Endodermal cell (in vitro differentiated cells): Measurements from ENCODE around the gene CAV1. TPM values are rescaled to one million over a fixed set of nuclear protein-coding genes. Genes with fewer than 3 reads are reported as not detected.

Experiments
- DNase-seq: peaks from one replicate; pipeline ENCODE4 v3.0.0-alpha.2; 2017
- H3K27ac ChIP-seq: 2 replicates; pipeline ENCODE4 v1.5.1; 2013; ENCODE audit warnings: mild to moderate bottlenecking, low read depth, low read length, moderate library complexity
- H3K27me3 ChIP-seq: 2 replicates; pipeline ENCODE4 v1.6.1; 2013; ENCODE audit warnings: mild to moderate bottlenecking, low read length, moderate library complexity; ENCODE audit not compliant: insufficient read depth, control insufficient read depth, poor library complexity, severe bottlenecking
- H3K36me3 ChIP-seq: 2 replicates; pipeline ENCODE4 v1.7.0; 2013; ENCODE audit warnings: mild to moderate bottlenecking, low read length, moderate library complexity; ENCODE audit not compliant: control insufficient read depth, insufficient read depth
- H3K4me1 ChIP-seq: one replicate; pipeline ENCODE4 v1.7.0; 2013; ENCODE audit warnings: low read length; ENCODE audit not compliant: control insufficient read depth, insufficient read depth
- H3K4me3 ChIP-seq: 2 replicates; pipeline ENCODE4 v1.5.1; 2013; ENCODE audit warnings: mild to moderate bottlenecking, low read length, moderate library complexity
- H3K9ac ChIP-seq: 2 replicates; pipeline ENCODE4 v1.6.1; 2013; ENCODE audit warnings: mild to moderate bottlenecking, low read length, moderate library complexity; ENCODE audit not compliant: poor library complexity, severe bottlenecking; ENCODE audit errors: extremely low read depth
- H3K9me3 ChIP-seq: 2 replicates; pipeline ENCODE4 v1.6.1; 2013; ENCODE audit warnings: mild to moderate bottlenecking, low read length, moderate library complexity; ENCODE audit not compliant: control insufficient read depth
- H3K27ac Mint-ChIP-seq: 2 replicates; pipeline ENCODE4 v1.8.0; 2020; ENCODE audit warnings: mixed read lengths
- H3K27me3 Mint-ChIP-seq: 2 replicates; pipeline ENCODE4 v1.8.0; 2021; ENCODE audit warnings: mild to moderate bottlenecking, mixed read lengths; ENCODE audit not compliant: insufficient read depth
- H3K36me3 Mint-ChIP-seq: 2 replicates; pipeline ENCODE4 v1.8.0; 2020; ENCODE audit warnings: low read depth, mixed read lengths
- H3K4me1 Mint-ChIP-seq: 2 replicates; pipeline ENCODE4 v1.8.0; 2020; ENCODE audit warnings: mixed read lengths
- H3K4me3 Mint-ChIP-seq: 2 replicates; pipeline ENCODE4 v1.8.0; 2020; ENCODE audit warnings: mild to moderate bottlenecking, moderate library complexity, mixed read lengths
- H3K9me3 Mint-ChIP-seq: 2 replicates; pipeline ENCODE4 v1.8.0; 2020; ENCODE audit warnings: mild to moderate bottlenecking, mixed read lengths
- CTCF ChIP-seq: fragments of 200-600 bp; sonication (generic); conservative IDR thresholded peaks from 2 replicates; pipeline ENCODE4 v1.5.0; 2021; ENCODE audit warnings: antibody characterized with exemption, mild to moderate bottlenecking
- WGBS, 2 experiments: methylation state at CpG; one replicate each; pipeline versions ENCODE4 v1.1.5 to v1.1.7; 2013; ENCODE audit warnings: missing lambda C conversion rate in 2 of 2, mixed read lengths in 1 of 2; ENCODE audit not compliant: insufficient coverage in 1 of 2, insufficient read length in 1 of 2; 5-methylcytosine and 5-hydroxymethylcytosine counted together
- total RNA-seq, 2 donors: library from RNA; stranded (reverse); fragmentation: NEBNext Ultra II Directional in 1 of 2; extraction: Animal tissue kit (Norgen Biotek cat#: 25700) in 1 of 2; gene quantifications; 2 replicates in 1 of 2; 3 replicates in 1 of 2; pipeline ENCODE4 v1.2.1, GENCODE V29; 2021

Gene CAV1
- total RNA-seq, 2 donors from 2014 or later, result 4.9 to 8.8 TPM

DNA sequence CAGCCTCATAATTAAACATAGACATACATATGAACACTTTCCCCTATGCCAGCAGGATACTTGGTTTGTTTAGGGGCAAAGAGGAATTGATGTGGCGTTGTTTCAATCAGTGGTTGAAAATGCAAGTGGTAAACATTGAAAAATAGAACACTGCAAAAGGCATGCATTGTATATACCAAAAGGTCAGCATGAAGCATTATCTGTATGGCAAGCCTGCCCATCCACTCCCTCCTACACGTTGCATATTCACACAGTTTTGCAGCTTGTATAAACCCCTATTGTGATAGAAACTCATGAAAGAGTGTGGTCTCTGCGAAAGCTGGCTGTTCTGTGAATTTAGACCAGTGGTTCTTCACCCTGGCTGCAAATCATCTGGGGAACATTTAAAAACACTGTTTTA, 17.1 kb downstream of the CAV1 start:
- no peak overlapping the region for H3K27ac Mint-ChIP-seq

DNA sequence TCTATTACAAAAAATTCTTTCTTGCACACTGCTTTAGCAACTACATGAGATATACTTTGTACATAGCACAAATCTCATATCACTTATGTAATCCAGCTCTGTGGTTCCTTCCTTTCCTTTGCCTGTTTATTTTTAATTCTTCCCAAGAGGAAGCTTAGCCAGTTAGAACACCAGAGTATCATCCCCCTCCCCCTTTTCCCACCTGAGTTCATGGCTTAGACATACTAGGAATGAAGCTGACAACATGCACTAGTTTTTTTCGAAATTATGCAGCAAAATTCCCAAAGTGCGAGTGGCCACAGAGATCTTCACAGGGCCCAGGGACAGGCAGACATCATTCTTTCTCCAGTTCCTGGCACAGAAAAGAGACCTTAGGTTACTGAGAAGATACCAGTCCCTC, 17.8 kb downstream of the CAV1 start:
- DNase-seq, result no peak
- no peaks in the 10 kb centered on the region for H3K27me3 ChIP-seq
- H3K36me3 ChIP-seq, result no peaks in the 10 kb centered on the region
- H3K4me3 Mint-ChIP-seq, result no peak overlapping the region
- no peak overlapping the region for H3K27ac Mint-ChIP-seq
- no peaks in the 10 kb centered on the region for H3K27me3 Mint-ChIP-seq
- no peak overlapping the region for H3K9ac ChIP-seq
- H3K4me1 Mint-ChIP-seq, result peaks cover 16% of the 10 kb centered on the region
- no peaks in the 10 kb centered on the region for H3K9me3 ChIP-seq
- no peaks in the 10 kb centered on the region for H3K4me1 ChIP-seq
- TF ChIP-seq CTCF, result no peak
- no peak overlapping the region for H3K4me3 ChIP-seq
- 88 to 100% methylated on average over 2 of the region's 2 CpGs for WGBS, 2 experiments
- peaks cover 5% of the 10 kb centered on the region for H3K36me3 Mint-ChIP-seq
- no peak overlapping the region for H3K27ac ChIP-seq
- H3K9me3 Mint-ChIP-seq, result peaks cover 3% of the 10 kb centered on the region

More for the DNA sequence above, 17.1 kb downstream of the CAV1 start:
- Histone ChIP-seq H3K9ac (no peak overlapping the region), H3K4me3 (no peak overlapping the region), H3K36me3 (no peaks in the 10 kb centered on the region), H3K27me3 (no peaks in the 10 kb centered on the region), H3K4me1 (no peaks in the 10 kb centered on the region), H3K27ac (no peak overlapping the region), H3K9me3 (no peaks in the 10 kb centered on the region)
- 83% methylated on average over 3 of the region's 3 CpGs for WGBS, 2 experiments
- H3K27me3 Mint-ChIP-seq, result no peaks in the 10 kb centered on the region
- H3K9me3 Mint-ChIP-seq, result peaks cover 3% of the 10 kb centered on the region
- peaks cover 6% of the 10 kb centered on the region for H3K36me3 Mint-ChIP-seq
- DNase-seq, result no peak
- H3K4me3 Mint-ChIP-seq, result no peak overlapping the region
- no peak for TF ChIP-seq CTCF
- peaks cover 16% of the 10 kb centered on the region for H3K4me1 Mint-ChIP-seq

- H3K4me1 Mint-ChIP-seq, result peaks cover 16% of the 10 kb centered on the region
- H3K27me3 ChIP-seq, result no peaks in the 10 kb centered on the region
- no peaks in the 10 kb centered on the region for H3K36me3 ChIP-seq
- 93 to 94% methylated on average over 2 of the region's 2 CpGs for WGBS, 2 experiments
- no peaks in the 10 kb centered on the region for H3K27me3 Mint-ChIP-seq
- H3K9me3 ChIP-seq, result no peaks in the 10 kb centered on the region
- no peak overlapping the region for H3K4me3 ChIP-seq
- no peaks in the 10 kb centered on the region for H3K4me1 ChIP-seq
- H3K9me3 Mint-ChIP-seq, result peaks cover 3% of the 10 kb centered on the region
- no peak for TF ChIP-seq CTCF
- DNase-seq, result no peak
- no peak overlapping the region for H3K27ac ChIP-seq
- no peak overlapping the region for H3K27ac Mint-ChIP-seq
- no peak overlapping the region for H3K4me3 Mint-ChIP-seq
- peaks cover under 1% of the 10 kb centered on the region for H3K36me3 Mint-ChIP-seq
- no peak overlapping the region for H3K9ac ChIP-seq
These were observed 18.8 kb downstream of the CAV1 start for GRCh38 chr7:116543664-116544063.
